Aortic smooth muscle cell (primary cell): ENCODE data around the gene OR4C16. TPM values are rescaled to one million over a fixed set of nuclear protein-coding genes. Genes with fewer than 3 reads are reported as not detected.

Experiments used
- total RNA-seq: library from RNA; depleted of rRNA; stranded (reverse); fragments of >200 nt; gene quantifications from 2 replicates; pipeline ENCODE4 v1.2.3, GENCODE V29; 2014

The OR4C16 gene
- not detected in 2 replicates for total RNA-seq

GRCh38 chr11:55571828-55572227 is at the start of gene OR4C16:
Gene OR4C16, plus strand, starts transcription at chr11:55572128. Its CDS starts 0 bp downstream, at chr11:55572128.

GRCh38 chr11:55554169-55554568 is 17.8 kb upstream of the OR4C16 start, which contains the start of gene OR4C15:
Gene OR4C15, plus strand, starts transcription at chr11:55554469. Its CDS starts 0 bp downstream, at chr11:55554469.

GRCh38 chr11:55607545-55607944 is 35.6 kb downstream of the OR4C16 start, which contains the start of gene OR4C11:
Gene OR4C11, minus strand, starts transcription at chr11:55607645. Its CDS starts 3,272 bp downstream, at chr11:55604373.

Other genes with a start within 250 kb of the OR4C16 start
- gene OR4A16, start 228.9 kb upstream of the OR4C16 start, total RNA-seq: not detected in 2 replicates
- gene OR4A15, start 204.2 kb upstream of the OR4C16 start, total RNA-seq: not detected in 2 replicates
- not detected in 2 replicates for gene OR4C15, start 17.7 kb upstream of the OR4C16 start, total RNA-seq
- not detected in 2 replicates for gene OR4C11, start 35.5 kb downstream of the OR4C16 start, total RNA-seq
- not detected in 2 replicates for gene OR4P4, start 63.0 kb downstream of the OR4C16 start, total RNA-seq
- gene OR4S2, start 76.2 kb downstream of the OR4C16 start, total RNA-seq: not detected in 2 replicates
- not detected in 2 replicates for gene OR4C6, start 90.1 kb downstream of the OR4C16 start, total RNA-seq
- not detected in 2 replicates for gene OR5D13, start 201.3 kb downstream of the OR4C16 start, total RNA-seq
- not detected in 2 replicates for gene OR5D14, start 223.4 kb downstream of the OR4C16 start, total RNA-seq
- not detected in 2 replicates for gene OR5L1, start 239.2 kb downstream of the OR4C16 start, total RNA-seq
- not detected in 2 replicates for gene OR5D18, start 247.5 kb downstream of the OR4C16 start, total RNA-seq